GM10266 (cell line): ENCODE measurements around the gene WASHC3.
A peak's percentile ranks its signal among the peaks of the same experiment; 100 is the strongest.
"Not testable (repeated sequence)": the region's sequence is repeated elsewhere in the genome, so short reads cannot be mapped to it uniquely, and the experiment has no call there.

Experiments used
- DNase-seq: peaks from one replicate; pipeline ENCODE4 v3.0.0; 2012; ENCODE audit errors: extremely low spot score
- CTCF ChIP-seq: IDR thresholded peaks from 2 replicates; pipeline ENCODE4 v1.5.1; 2012; ENCODE audit warnings: mild to moderate bottlenecking, low read depth; ENCODE audit not compliant: control insufficient read depth, insufficient read depth; ENCODE audit errors: missing control alignments

WASHC3 gene

DNA sequence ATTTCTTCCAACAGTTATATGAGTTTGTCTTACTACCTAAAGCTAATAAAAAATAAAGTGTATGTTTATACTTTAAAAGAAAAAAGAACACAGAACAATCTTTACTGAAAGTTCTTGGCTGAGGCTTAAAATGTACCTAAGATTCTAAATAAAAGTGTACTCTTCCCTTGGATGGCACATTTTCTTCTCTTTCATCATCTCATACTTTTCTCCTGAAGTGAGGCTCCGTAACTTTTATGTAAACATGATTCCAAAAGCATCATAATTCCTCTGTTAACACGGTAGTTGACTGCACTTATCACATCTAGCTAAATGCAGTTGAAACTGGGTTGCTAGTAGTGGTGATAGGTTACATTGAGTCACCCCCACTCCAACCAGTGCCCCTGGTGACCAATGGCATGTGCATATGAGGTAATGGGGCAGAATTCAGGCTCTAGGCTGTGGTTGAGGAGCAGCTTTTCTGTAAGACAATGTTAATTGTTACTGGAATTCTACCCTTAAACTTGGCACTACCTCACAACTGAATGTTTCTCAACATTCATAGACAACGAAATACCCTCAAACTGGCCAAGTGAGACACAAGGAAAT, 38.4 kb downstream of the WASHC3 start:
- DNase-seq: no peak
- no peak for TF ChIP-seq CTCF

GRCh38 chr12:102022286-102022685, 39.5 kb downstream of the WASHC3 start:
- DNase-seq: no peak
- no peak for TF ChIP-seq CTCF

GRCh38 chr12:102021540-102022246, 40.1 kb downstream of the WASHC3 start:
- DNase-seq: no peak
- TF ChIP-seq CTCF: no peak

DNA sequence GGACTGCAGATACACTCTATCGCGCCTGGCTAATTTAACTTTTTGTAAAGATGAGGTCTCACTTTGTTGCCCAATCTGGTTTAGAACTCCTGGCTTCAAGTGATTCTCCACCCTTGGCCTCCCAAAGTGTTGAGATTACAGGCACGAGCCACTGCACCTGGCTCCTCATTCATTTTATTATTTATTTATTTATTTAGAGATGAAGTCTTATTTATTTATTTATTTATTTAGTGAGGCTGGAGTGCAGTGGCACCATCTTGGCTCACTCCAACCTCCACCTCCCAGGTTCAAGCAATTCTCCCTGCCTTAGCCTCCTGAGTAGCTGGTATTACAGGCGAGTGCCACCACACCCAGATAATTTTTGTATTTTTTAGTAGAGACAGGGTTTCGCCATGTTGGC, 43.2 kb downstream of the WASHC3 start:
- not testable (repeated sequence) for DNase-seq

- TF ChIP-seq CTCF: no peak
- no peak for DNase-seq
These were observed 45.3 kb downstream of the WASHC3 start for GRCh38 chr12:102016472-102016871.

DNA sequence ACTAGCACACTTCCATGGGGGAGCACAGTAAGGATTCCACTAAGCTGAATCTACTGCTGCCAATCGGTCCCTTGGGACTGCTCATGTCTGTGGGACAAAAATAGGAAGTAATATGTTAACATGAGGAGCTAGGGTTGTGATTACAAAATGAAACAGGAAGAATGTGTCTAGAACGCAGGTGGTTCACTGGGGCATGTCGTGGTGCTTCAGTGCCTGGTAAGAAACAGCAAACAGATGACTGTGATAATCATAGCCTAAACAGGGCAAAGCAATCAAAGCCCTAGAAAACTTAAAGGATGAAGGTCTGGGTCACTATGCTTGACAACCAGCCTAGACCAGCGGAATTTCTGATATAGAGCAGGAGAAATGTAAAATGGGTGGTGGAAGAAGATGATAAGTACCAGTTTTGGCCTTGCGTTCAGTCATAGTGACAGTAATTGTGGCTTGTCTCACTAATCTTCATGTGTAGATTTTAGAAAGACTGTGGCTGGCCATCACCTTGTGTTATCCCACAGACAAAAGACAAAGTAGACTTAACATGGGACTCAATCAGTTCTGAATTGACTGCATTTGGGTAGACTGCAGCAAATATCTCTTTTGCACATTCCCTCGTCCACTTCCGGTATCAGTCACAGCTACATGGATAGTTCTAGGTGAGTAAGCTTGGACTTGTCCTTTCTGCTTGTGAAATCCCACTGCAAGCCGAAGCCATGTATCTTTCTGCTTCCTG, 51.4 kb downstream of the WASHC3 start:
- peak; percentile 50 for DNase-seq
- no peak for TF ChIP-seq CTCF

DNA sequence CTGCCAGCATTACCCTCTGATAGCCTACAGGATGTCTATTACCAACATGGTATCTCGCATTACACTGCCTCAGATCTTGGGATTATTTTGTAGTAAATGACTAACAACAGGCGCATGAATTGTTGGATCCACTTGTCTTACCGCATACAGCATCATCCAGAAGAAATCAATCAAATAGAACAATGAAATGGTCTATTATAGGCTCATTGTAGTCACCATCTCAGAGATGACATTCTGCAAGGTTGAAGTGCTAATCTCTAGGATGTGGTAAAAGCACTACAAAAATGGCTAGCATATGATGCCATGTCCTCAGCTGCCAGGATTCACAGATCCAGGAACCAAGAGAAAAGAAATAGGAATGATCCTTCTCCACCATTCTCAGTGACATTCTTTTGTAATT, 52.0 kb downstream of the WASHC3 start:
- no peak for TF ChIP-seq CTCF
- peak; percentile 4 for DNase-seq
